Ovary (tissue), 10 donors: ENCODE measurements around the gene ITGB2. TPM values are rescaled to one million over a fixed set of nuclear protein-coding genes. Genes with fewer than 3 reads are reported as not detected.

ENCODE experiments used
- DNase-seq, 5 donors: peaks; one replicate each; pipeline ENCODE4 v3.0.0-alpha.2; 2019 to 2020
- H3K27ac ChIP-seq, 2 donors: fragments of 200-600 bp; one replicate each; pipeline versions ENCODE4 v1.5.1 to v1.8.0; 2019 to 2022
- H3K27me3 ChIP-seq: fragments of 200-600 bp; one replicate; pipeline ENCODE4 v1.8.0; 2022
- H3K36me3 ChIP-seq: fragments of 200-600 bp; sonication (generic); one replicate; pipeline ENCODE4 v1.5.1; 2019
- H3K4me1 ChIP-seq: one replicate; pipeline ENCODE4 v1.8.1; 2013; ENCODE audit warnings: mild to moderate bottlenecking, moderate library complexity; ENCODE audit not compliant: insufficient read depth
- H3K4me3 ChIP-seq: fragments of 200-600 bp; sonication (generic); one replicate; pipeline ENCODE4 v1.5.1; 2017
- H3K9me3 ChIP-seq, 2 donors: fragments of 200-600 bp in 1 of 2; sonication (generic) in 1 of 2; one replicate each; pipeline versions ENCODE4 v1.5.1 to v1.8.1; 2013 to 2019; ENCODE audit warnings: mild to moderate bottlenecking in 1 of 2, moderate library complexity in 1 of 2
- EP300 ChIP-seq: sonication (generic); formaldehyde crosslinking; IDR thresholded peaks from one replicate; pipeline ENCODE4 v1.6.1; 2017; ENCODE audit warnings: antibody characterized with exemption
- POLR2A ChIP-seq: fragments of 450-650 bp; IDR thresholded peaks from one replicate; pipeline ENCODE4 v1.6.1; 2017; ENCODE audit warnings: antibody characterized with exemption, mild to moderate bottlenecking, moderate library complexity
- WGBS, 3 donors: extraction: QIAGEN DNeasy Blood & Tissue Kit in 1 of 3; methylation state at CpG; one replicate each; pipeline versions ENCODE4 v1.1.5 to v1.1.7; 2013 to 2017; 5-methylcytosine and 5-hydroxymethylcytosine counted together
- intact Hi-C, 4 donors: fragments of 100-400 bp; cut with DNase I; formaldehyde crosslinking; loops; one replicate each; pipeline versions ENCODE4 v1.11.0 to v1.15.1; 2022 to 2023
- long read RNA-seq, 3 donors: library from polyadenylated mRNA in 2 of 3; unstranded in 2 of 3; transcript quantifications; one replicate each; pipeline ENCODE4 v2.0.0 and lab custom pipeline, GENCODE V29; 2021 to 2026
- polyA plus RNA-seq, 2 donors: library from polyadenylated mRNA; stranded (reverse); fragments of 200-250 nt in 1 of 2; fragments of 350-450 nt in 1 of 2; fragmentation: Illumina TruSeq in 1 of 2; extraction: RNeasy Lipid Tissue Mini Kit (QIAGEN cat#74804) in 1 of 2; gene quantifications; one replicate each; pipeline ENCODE4 v1.2.3, GENCODE V29; 2013 to 2014
- total RNA-seq, 7 donors: library from RNA; depleted of rRNA in 2 of 7; stranded (reverse); fragments of >200 nt in 2 of 7; fragmentation: NEBNext Ultra II Directional in 3 of 7; extraction: Animal tissue kit (Norgen Biotek cat#: 25700) in 3 of 7; gene quantifications; one replicate each; pipeline versions ENCODE4 v1.1.0 to v1.2.4, GENCODE V29; 2016 to 2023
- TF ChIP-seq, protein P1 (sequence below), 3 donors: fragments of 450-650 bp in 2 of 3; fragments of 200-600 bp in 1 of 3; IDR thresholded peaks; one replicate each; pipeline versions ENCODE4 v1.5.1 to v1.8.0; 2016 to 2022; ENCODE audit warnings: antibody characterized with exemption in 3 of 3, mild to moderate bottlenecking in 1 of 3
- donor health status: DM: no; HTN: no; CAD: no; lungs with moderate emphysema.
- donor health status: DM: no; HTN: no; CAD: no.
- donor health status: Bipolar disorder and iron deficiency.
- donor health status: DM: yes; HTN: yes; CAD: no.
- donor health status: DM: no; HTN: no; CAD: no.
- donor health status: DM: yes; HTN: yes; CAD: no.

Gene ITGB2
- total RNA-seq = 10 to 100 TPM in 6 of 7 donors, 1 to 10 TPM in 1; 9.6 to 58.3 (median 17.6) TPM
- 10 to 100 TPM; 13.0 to 31.1 TPM for polyA plus RNA-seq
- long read RNA-seq, donor 1, transcript ITGB2-201 (16 exons, 2,955 nt) = major isoform, 23 of 38 reads
- long read RNA-seq, donor 1, partial matches to known transcripts = 8 of 38 reads
- long read RNA-seq, donor 1, other reads (novel, unspliced or antisense) = 5 of 38 reads
- long read RNA-seq, donor 2 = 0 reads
- long read RNA-seq, donor 3, transcript ITGB2-201 (16 exons, 2,955 nt) = major isoform, 22 of 74 reads
- long read RNA-seq, donor 3, partial matches to known transcripts = 33 of 74 reads
- long read RNA-seq, donor 3, other reads (novel, unspliced or antisense) = 17 of 74 reads

DNA sequence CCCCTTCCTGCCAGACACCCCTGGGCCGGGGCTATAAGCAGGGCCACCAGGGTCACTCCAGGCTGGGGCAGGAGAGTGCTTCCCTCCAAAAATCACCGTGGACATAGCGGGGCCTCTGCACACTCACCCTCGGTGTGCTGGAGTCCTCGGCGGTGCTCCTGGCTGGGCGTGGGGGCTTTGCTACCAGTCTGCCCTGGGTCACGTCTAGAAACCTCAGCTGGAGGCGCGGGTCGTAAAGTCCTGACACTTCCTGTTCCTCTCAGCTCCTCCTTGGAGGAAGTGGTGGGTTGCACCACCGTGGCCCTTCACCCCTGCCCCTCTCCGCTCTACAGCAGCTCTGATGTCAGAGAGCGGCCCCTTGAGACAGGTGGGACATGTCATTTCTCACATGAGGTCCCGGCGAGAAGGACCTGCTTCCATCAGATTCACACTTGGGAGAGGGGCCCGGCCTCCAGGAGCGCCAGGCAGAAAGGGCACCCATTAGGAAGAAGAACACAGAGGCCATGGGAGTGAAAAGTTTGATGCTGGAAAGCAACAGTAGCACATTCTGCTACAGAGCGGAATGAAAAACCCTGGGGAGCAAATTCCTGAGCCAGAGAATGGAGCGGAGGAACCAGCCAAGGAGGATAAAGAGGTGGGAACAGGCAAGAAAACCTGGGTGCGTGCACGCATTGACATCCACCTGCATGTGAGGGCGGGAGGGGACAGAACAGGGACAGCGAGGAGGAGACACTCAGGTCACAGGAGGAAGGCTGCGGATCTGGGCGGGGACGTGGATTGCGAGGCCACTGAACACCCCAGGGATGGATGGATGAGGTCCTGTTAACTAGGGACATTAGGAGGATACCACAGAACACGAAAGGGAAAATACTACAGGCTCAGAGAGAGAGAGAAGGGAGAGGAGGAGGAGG, at the start of gene ITGB2:
Gene ITGB2 (minus strand): TSS at position 206 of the 911 bp plus-strand sequence. CDS start 10,117 bp downstream, outside the sequence.
- no peaks in the 10 kb centered on the region for H3K36me3 ChIP-seq
- H3K4me1 ChIP-seq = no peaks in the 10 kb centered on the region
- H3K27me3 ChIP-seq = no peaks in the 10 kb centered on the region
- WGBS, 3 donors = 50 to 61% (median 50%) methylated on average over 29 of the region's 29 CpGs
- H3K4me3 ChIP-seq = no peak within 1 kb of the TSS
- no peak for TF ChIP-seq POLR2A
- TF ChIP-seq EP300 = no peak
- TF ChIP-seq, protein P1, sequence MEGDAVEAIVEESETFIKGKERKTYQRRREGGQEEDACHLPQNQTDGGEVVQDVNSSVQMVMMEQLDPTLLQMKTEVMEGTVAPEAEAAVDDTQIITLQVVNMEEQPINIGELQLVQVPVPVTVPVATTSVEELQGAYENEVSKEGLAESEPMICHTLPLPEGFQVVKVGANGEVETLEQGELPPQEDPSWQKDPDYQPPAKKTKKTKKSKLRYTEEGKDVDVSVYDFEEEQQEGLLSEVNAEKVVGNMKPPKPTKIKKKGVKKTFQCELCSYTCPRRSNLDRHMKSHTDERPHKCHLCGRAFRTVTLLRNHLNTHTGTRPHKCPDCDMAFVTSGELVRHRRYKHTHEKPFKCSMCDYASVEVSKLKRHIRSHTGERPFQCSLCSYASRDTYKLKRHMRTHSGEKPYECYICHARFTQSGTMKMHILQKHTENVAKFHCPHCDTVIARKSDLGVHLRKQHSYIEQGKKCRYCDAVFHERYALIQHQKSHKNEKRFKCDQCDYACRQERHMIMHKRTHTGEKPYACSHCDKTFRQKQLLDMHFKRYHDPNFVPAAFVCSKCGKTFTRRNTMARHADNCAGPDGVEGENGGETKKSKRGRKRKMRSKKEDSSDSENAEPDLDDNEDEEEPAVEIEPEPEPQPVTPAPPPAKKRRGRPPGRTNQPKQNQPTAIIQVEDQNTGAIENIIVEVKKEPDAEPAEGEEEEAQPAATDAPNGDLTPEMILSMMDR (IDR thresholded peaks at IDR 0.05) = no peak
- no peak for DNase-seq
- intact Hi-C loops = no loop called here
- no peak within 1 kb of the TSS for H3K27ac ChIP-seq
- H3K9me3 ChIP-seq = no peaks in the 10 kb centered on the region

DNA sequence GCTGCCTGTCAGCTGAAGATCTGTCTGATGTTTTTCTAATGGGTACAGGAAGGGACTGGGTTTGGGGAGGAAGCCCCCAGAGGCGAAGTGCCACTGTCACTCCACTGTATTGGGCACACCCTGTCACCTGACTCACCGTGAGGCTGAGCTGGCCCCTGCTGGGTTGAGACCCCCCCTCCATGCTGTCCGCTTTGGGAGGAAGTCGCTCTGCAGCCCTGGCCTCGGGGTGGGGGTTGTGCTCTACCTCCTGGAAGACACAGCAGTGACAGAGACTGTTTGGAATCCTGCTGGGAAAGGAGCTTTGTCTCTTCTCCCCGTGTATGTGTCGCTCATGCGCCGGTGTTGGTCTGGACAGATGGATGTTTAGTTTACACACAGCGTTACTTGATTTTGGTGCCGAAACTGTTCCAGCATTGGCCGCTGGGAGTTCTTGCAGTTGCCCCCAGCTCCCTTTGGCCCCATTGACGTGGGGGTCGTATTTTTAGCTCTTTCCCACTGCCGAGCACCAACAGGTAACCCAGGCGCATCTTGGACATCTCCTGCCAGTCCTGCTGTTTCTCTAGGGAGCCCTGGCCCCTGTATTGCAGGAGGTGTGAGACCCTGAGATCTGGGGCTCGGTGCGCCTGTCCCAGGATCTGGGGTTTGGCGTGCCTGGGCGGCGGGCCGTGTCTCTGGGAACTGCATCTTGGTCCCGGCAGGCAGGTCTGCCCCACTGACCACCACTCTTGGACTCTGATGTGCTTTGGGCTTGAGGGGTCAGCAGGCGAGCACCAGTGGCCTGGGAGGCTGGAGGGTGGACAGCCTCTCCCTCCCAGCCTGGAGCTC, 49.4 kb upstream of the ITGB2 start:
- peaks cover 8% of the 10 kb centered on the region for H3K4me1 ChIP-seq
- no peak for DNase-seq
- no peaks in the 10 kb centered on the region for H3K36me3 ChIP-seq
- intact Hi-C loops = no loop called here
- H3K4me3 ChIP-seq = no peak overlapping the region
- WGBS, 3 donors = 76 to 83% (median 78%) methylated on average over 24 of the region's 24 CpGs
- H3K27me3 ChIP-seq = no peaks in the 10 kb centered on the region
- H3K27ac ChIP-seq = no peak overlapping the region
- H3K9me3 ChIP-seq = no peaks in the 10 kb centered on the region
- TF ChIP-seq, protein P1 (IDR thresholded peaks at IDR 0.05) = no peak
- TF ChIP-seq EP300 (no peak), POLR2A (no peak)

DNA sequence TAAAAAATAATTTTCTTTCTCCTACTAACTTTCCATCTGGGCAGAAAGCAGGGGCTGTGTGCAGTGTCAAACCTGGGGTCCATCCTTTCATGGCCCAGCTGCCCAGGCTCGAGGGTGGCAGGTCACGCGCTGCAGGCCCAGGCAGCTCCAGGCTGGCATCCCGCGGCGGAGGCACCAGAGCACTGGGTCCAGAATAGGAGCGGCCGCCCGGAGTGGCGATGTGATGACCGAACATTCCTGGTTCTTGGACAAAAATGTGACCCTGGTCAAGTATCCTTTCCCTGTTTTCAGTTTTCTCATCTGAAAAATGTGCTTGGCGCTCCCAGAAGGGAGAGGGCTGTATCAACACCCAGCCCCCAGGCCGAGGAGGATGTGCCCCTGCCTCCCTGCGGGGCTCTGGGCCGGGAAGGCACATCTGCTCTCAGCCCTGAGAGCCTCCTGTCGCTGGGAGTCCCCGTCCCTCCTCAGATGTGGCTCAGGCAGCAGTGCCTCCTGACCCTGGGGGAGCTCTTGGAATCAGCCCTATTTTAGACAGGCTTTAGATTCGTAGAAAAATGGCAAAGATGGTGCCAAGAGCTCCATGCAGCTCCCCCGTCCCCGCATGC, 48.5 kb upstream of the ITGB2 start:
- Histone ChIP-seq H3K36me3 (no peaks in the 10 kb centered on the region), H3K27ac (no peak overlapping the region), H3K4me1 (peaks cover 8% of the 10 kb centered on the region), H3K9me3 (no peaks in the 10 kb centered on the region), H3K27me3 (no peaks in the 10 kb centered on the region), H3K4me3 (no peak overlapping the region)
- WGBS, 3 donors = 55 to 84% (median 63%) methylated on average over 20 of the region's 20 CpGs
- no peak for DNase-seq
- intact Hi-C loops = no loop called here
- TF ChIP-seq, protein P1 (IDR thresholded peaks at IDR 0.05) = no peak
- TF ChIP-seq POLR2A (no peak), EP300 (no peak)
